ENCODE data around the gene UGGT1.

DNA sequence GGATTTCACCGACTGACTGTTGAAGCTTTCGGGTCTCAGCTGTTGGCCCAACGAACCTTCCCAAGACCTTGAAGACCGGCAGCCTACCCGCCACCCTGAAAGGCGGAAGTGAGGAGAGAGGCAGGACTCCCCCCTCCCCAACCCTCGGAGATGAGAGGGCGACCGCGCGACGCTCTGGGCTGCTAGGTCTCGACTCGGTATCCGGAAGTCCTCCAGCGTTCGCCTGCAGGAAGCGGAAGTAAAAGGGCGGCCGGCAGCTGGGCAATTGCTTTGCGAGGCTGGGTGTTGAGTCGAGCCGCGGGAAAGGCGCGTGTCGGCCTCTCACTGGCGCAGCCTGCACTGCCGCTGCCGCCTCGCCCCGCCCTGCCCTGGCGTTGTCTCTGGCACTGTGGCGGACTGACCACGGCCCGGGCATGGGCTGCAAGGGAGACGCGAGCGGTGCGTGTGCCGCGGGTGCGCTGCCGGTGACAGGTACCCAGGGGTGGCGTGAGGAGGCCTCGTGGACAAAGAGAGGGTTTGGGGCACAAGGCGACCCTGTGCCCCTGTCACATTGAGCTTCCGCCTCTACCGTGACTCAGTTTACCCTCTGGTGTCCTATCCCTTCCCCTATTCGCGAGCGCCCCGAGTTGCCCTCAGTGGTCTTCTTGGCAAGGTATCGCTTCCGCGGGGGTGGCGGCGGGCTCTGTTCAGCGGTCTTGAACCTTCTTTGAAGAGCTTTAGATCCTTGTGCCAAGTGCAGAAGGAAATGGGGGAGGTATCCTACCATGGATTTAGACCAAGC is at the start of gene UGGT1:
- peak; percentile 76 for TF ChIP-seq POLR2A (IDR thresholded peaks at IDR 0.05; ENCODE audit: low read length)
- no peak for TF ChIP-seq ZFP36 (IDR thresholded peaks at IDR 0.05; ENCODE audit: borderline replicate concordance, partially characterized antibody)
- TF ChIP-seq, protein P1, sequence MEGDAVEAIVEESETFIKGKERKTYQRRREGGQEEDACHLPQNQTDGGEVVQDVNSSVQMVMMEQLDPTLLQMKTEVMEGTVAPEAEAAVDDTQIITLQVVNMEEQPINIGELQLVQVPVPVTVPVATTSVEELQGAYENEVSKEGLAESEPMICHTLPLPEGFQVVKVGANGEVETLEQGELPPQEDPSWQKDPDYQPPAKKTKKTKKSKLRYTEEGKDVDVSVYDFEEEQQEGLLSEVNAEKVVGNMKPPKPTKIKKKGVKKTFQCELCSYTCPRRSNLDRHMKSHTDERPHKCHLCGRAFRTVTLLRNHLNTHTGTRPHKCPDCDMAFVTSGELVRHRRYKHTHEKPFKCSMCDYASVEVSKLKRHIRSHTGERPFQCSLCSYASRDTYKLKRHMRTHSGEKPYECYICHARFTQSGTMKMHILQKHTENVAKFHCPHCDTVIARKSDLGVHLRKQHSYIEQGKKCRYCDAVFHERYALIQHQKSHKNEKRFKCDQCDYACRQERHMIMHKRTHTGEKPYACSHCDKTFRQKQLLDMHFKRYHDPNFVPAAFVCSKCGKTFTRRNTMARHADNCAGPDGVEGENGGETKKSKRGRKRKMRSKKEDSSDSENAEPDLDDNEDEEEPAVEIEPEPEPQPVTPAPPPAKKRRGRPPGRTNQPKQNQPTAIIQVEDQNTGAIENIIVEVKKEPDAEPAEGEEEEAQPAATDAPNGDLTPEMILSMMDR (IDR thresholded peaks at IDR 0.05), result no peak
- TF ChIP-seq FOSL2 (IDR thresholded peaks at IDR 0.05), result no peak
- no peak for TF ChIP-seq FOSL2 (CRISPR knock-in tag; IDR thresholded peaks at IDR 0.05)
- no peak for TF ChIP-seq RNF2 (IDR thresholded peaks at IDR 0.05; ENCODE audit: borderline replicate concordance, low read depth)
- TF ChIP-seq, protein P2, sequence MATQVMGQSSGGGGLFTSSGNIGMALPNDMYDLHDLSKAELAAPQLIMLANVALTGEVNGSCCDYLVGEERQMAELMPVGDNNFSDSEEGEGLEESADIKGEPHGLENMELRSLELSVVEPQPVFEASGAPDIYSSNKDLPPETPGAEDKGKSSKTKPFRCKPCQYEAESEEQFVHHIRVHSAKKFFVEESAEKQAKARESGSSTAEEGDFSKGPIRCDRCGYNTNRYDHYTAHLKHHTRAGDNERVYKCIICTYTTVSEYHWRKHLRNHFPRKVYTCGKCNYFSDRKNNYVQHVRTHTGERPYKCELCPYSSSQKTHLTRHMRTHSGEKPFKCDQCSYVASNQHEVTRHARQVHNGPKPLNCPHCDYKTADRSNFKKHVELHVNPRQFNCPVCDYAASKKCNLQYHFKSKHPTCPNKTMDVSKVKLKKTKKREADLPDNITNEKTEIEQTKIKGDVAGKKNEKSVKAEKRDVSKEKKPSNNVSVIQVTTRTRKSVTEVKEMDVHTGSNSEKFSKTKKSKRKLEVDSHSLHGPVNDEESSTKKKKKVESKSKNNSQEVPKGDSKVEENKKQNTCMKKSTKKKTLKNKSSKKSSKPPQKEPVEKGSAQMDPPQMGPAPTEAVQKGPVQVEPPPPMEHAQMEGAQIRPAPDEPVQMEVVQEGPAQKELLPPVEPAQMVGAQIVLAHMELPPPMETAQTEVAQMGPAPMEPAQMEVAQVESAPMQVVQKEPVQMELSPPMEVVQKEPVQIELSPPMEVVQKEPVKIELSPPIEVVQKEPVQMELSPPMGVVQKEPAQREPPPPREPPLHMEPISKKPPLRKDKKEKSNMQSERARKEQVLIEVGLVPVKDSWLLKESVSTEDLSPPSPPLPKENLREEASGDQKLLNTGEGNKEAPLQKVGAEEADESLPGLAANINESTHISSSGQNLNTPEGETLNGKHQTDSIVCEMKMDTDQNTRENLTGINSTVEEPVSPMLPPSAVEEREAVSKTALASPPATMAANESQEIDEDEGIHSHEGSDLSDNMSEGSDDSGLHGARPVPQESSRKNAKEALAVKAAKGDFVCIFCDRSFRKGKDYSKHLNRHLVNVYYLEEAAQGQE (IDR thresholded peaks at IDR 0.05), result no peak
- TF ChIP-seq EP300 (IDR thresholded peaks at IDR 0.05), result no peak
- TF ChIP-seq ESRRA (IDR thresholded peaks at IDR 0.05; ENCODE audit: borderline replicate concordance, low read length), result no peak
- TF ChIP-seq SMC3 (IDR thresholded peaks at IDR 0.05), result no peak

Measured in A549 (cell line).